K562 (cell line): ENCODE measurements around the gene SH3RF1. TPM values are rescaled to one million over a fixed set of nuclear protein-coding genes. Genes with fewer than 3 reads are reported as not detected.

Source experiments
- ATAC-seq: fragments of 200-7000 bp; cut with Tn5 transposase; 3 replicates; pipeline ENCODE4 v1.9.1; 2020; ENCODE audit warnings: moderate library complexity
- BruUV-seq: library from RNA; stranded (reverse); fragments of 400-500 nt; replicated peaks from 2 replicates; lab custom pipeline; 2021; lab: Mats Ljungman, UMichigan
- CTCF ChIA-PET: fragments of 300-600 bp; formaldehyde crosslinking; extraction: SDS; loops from one replicate; lab custom pipeline; 2021; ENCODE audit warnings: low intra/inter-chr PET ratio; lab: Yijun Ruan, JAX
- POLR2A ChIA-PET: fragments of 300-600, 350-650 bp; sonication (Branson Sonifier 250); formaldehyde crosslinking; extraction: SDS; loops from one replicate; lab custom pipeline; 2021; ENCODE audit warnings: antibody characterized with exemption, inconsistent platforms; lab: Yijun Ruan, JAX
- DNase-seq, 4 experiments: peaks; one replicate each; pipeline versions ENCODE4 v3.0.0 to v3.0.0-alpha.2; 2011 to 2018; ENCODE audit warnings: low spot score in 3 of 4, mixed read lengths in 3 of 4; ENCODE audit errors: extremely low read depth in 1 of 4
- FAIRE-seq: peaks from 2 replicates; lab custom pipeline; 2011; peaks lifted over from hg19 to GRCh38; lab: Jason Lieb, UNC
- H2AFZ ChIP-seq: 2 replicates; pipeline ENCODE4 v1.6.0; 2011; ENCODE audit warnings: low read depth, low read length, control low read depth, inconsistent platforms
- H3K27ac ChIP-seq: fragments of 200-600 bp; 3 replicates; pipeline ENCODE4 v1.8.0; 2011; ENCODE audit warnings: low read depth, mild to moderate bottlenecking, control low read depth, inconsistent platforms, low read length, moderate library complexity, mixed read lengths; ENCODE audit errors: extremely low read depth
- H3K27me3 ChIP-seq, 2 experiments: fragments of 300-600 bp in 1 of 2; 2 replicates in 1 of 2; 3 replicates in 1 of 2; pipeline versions ENCODE4 v1.6.0 to v1.8.0; 2011; ENCODE audit warnings: inconsistent platforms in 2 of 2, low read length in 2 of 2, mild to moderate bottlenecking in 1 of 2, mixed read lengths in 1 of 2, moderate library complexity in 1 of 2; ENCODE audit not compliant: control insufficient read depth in 2 of 2, insufficient read depth in 2 of 2
- H3K36me3 ChIP-seq: fragments of 300-600 bp; 3 replicates; pipeline ENCODE4 v1.8.0; 2011; ENCODE audit warnings: mild to moderate bottlenecking, low read length, inconsistent platforms; ENCODE audit not compliant: control insufficient read depth, insufficient read depth
- H3K4me1 ChIP-seq, 2 experiments: fragments of 200-600 bp in 1 of 2; replicated peaks in 1 of 2; 2 replicates in 1 of 2; 3 replicates in 1 of 2; pipeline versions ENCODE4 v1.5.1 to v1.8.0; 2011; ENCODE audit warnings: inconsistent platforms in 2 of 2, low read length in 2 of 2, mild to moderate bottlenecking in 1 of 2, mixed read lengths in 1 of 2, moderate library complexity in 1 of 2; ENCODE audit not compliant: control insufficient read depth in 2 of 2, insufficient read depth in 2 of 2
- H3K4me2 ChIP-seq: 2 replicates; pipeline ENCODE4 v1.6.1; 2011; ENCODE audit warnings: low read length, control low read depth, inconsistent platforms, mixed read lengths; ENCODE audit not compliant: insufficient read depth
- H3K4me3 ChIP-seq: fragments of 200-600 bp; sonication (generic), shearing (Covaris generic); 2 replicates; pipeline ENCODE4 v1.5.1; 2016; ENCODE audit warnings: control low read depth, inconsistent platforms
- H3K79me2 ChIP-seq: fragments of 200-600 bp; 3 replicates; pipeline ENCODE4 v1.8.0; 2011; ENCODE audit warnings: low read length, inconsistent platforms; ENCODE audit not compliant: control insufficient read depth, insufficient read depth
- H3K9ac ChIP-seq, 2 experiments: 2 replicates each; pipeline versions ENCODE4 v1.6.0 to v1.6.1; 2011; ENCODE audit warnings: low read depth in 2 of 2, low read length in 2 of 2, control low read depth in 1 of 2, inconsistent platforms in 1 of 2, mild to moderate bottlenecking in 1 of 2, mixed read lengths in 1 of 2; ENCODE audit not compliant: insufficient read depth in 1 of 2
- H3K9me1 ChIP-seq: one replicate; pipeline ENCODE4 v1.6.0; 2011; ENCODE audit warnings: inconsistent platforms, mild to moderate bottlenecking, low read length, moderate library complexity; ENCODE audit not compliant: control insufficient read depth, insufficient read depth
- H3K9me3 ChIP-seq: replicated peaks from 2 replicates; pipeline ENCODE4 v1.5.1; 2011; ENCODE audit warnings: low read depth, low read length, inconsistent platforms; ENCODE audit not compliant: control insufficient read depth, insufficient read depth
- H4K20me1 ChIP-seq: replicated peaks from 2 replicates; pipeline ENCODE4 v1.6.1; 2011; ENCODE audit warnings: low read length, inconsistent platforms, mixed read lengths; ENCODE audit not compliant: control insufficient read depth, insufficient read depth
- ARNT ChIP-seq, 2 experiments: fragments of 450-650 bp; IDR thresholded peaks; 2 replicates each; pipeline ENCODE4 v1.6.1; 2016; ENCODE audit warnings: mild to moderate bottlenecking in 1 of 2
- CC2D1A ChIP-seq: fragments of 450-650 bp; IDR thresholded peaks from 2 replicates; pipeline ENCODE4 v1.6.1; 2017; ENCODE audit warnings: mild to moderate bottlenecking
- ELF4 ChIP-seq: fragments of 450-650 bp; formaldehyde crosslinking; IDR thresholded peaks from 2 replicates; pipeline ENCODE4 v1.4.0; 2022; ENCODE audit warnings: missing genetic modification characterization
- HSF4 ChIP-seq: fragments of 250-450 bp; sonication (Bioruptor Pico); IDR thresholded peaks from 2 replicates; pipeline ENCODE4 v2.1.2; 2022; ENCODE audit warnings: mild to moderate bottlenecking, moderate library complexity, borderline replicate concordance
- KAT7 ChIP-seq: sonication (generic); formaldehyde crosslinking; IDR thresholded peaks from 2 replicates; pipeline ENCODE4 v1.8.0; 2022; ENCODE audit warnings: missing genetic modification reagents, mild to moderate bottlenecking, borderline replicate concordance
- KDM2B ChIP-seq: fragments of 250-450 bp; sonication (Bioruptor Pico); IDR thresholded peaks from 2 replicates; pipeline ENCODE4 v1.8.0; 2021; ENCODE audit warnings: mild to moderate bottlenecking, moderate library complexity
- POLR3G ChIP-seq: IDR thresholded peaks from 2 replicates; pipeline ENCODE4 v1.6.1; 2011; ENCODE audit not compliant: insufficient read length, insufficient replicate concordance; ENCODE audit errors: extremely low read depth
- SETDB1 ChIP-seq: IDR thresholded peaks from one replicate; pipeline ENCODE4 v1.6.1; 2012; ENCODE audit warnings: low read length, control low read depth, inconsistent platforms
- THAP12 ChIP-seq: fragments of 250-450 bp; sonication (Bioruptor Pico); IDR thresholded peaks from 2 replicates; pipeline ENCODE4 v1.9.0; 2021; ENCODE audit warnings: mild to moderate bottlenecking, inconsistent platforms
- XRCC5 ChIP-seq: fragments of 200-400 bp; formaldehyde crosslinking; IDR thresholded peaks from 2 replicates; pipeline ENCODE4 v1.6.1; 2017; ENCODE audit warnings: low read depth, mild to moderate bottlenecking, low read length
- ZBED1 ChIP-seq: IDR thresholded peaks from 2 replicates; pipeline ENCODE4 v1.6.1; 2014
- ZEB2 ChIP-seq: fragments of 450-650 bp; IDR thresholded peaks from 2 replicates; pipeline ENCODE4 v1.6.1; 2016
- ZNF707 ChIP-seq: fragments of 250-450 bp; sonication (Bioruptor Pico); conservative IDR thresholded peaks from 2 replicates; pipeline ENCODE4 v1.8.0; 2022; ENCODE audit warnings: inconsistent platforms, mild to moderate bottlenecking, moderate library complexity
- WGBS: fragments of 100-300 bp; shearing (Covaris generic); methylation state at CpG from one replicate; pipeline ENCODE4 v1.1.6; 2016; ENCODE audit warnings: low coverage, mixed read lengths; ENCODE audit not compliant: insufficient coverage; ENCODE audit errors: missing lambda C conversion rate; 5-methylcytosine and 5-hydroxymethylcytosine counted together
- in situ Hi-C: fragments of 300-500 bp; cut with MboI; formaldehyde crosslinking; loops from 4 replicates; pipeline ENCODE4 v1.15.0; 2018; ENCODE audit warnings: inconsistent platforms, mixed read lengths
- intact Hi-C: fragments of 100-400 bp; cut with micrococcal nuclease; formaldehyde crosslinking; loops from 2 replicates; pipeline ENCODE4 v1.14.2; 2022
- polyA plus RNA-seq, 8 experiments: library from polyadenylated mRNA; depleted of rRNA in 4 of 8; stranded (reverse) in 5 of 8; unstranded in 3 of 8; fragments of >200 nt; fragmentation: Nextera tagmentation in 2 of 8; fragmentation: Illumina TruSeq in 1 of 8; extraction: Ambion mirVana in 2 of 8; extraction: Trizol in 1 of 8; gene quantifications; 2 replicates each; pipeline versions ENCODE4 v1.2.1 to v1.2.3, GENCODE V29; 2011 to 2014; ENCODE audit warnings: inconsistent platforms in 1 of 8, missing spikeins in 1 of 8
- total RNA-seq, 7 experiments: library from RNA; depleted of rRNA in 6 of 7; stranded (reverse); fragments of >200 nt in 6 of 7; fragmentation: Illumina TruSeq in 2 of 7; extraction: Trizol in 2 of 7; gene quantifications; 2 replicates each; pipeline versions ENCODE4 v1.2.1 to v1.2.3, GENCODE V29; 2011 to 2021; ENCODE audit warnings: low replicate concordance in 1 of 7
- TF ChIP-seq, protein P1 (sequence below): sonication (generic); formaldehyde crosslinking; IDR thresholded peaks from 2 replicates; pipeline ENCODE4 v1.8.1; 2022; ENCODE audit warnings: missing genetic modification reagents
- TF ChIP-seq, protein P2 (sequence below): fragments of 450-650 bp; formaldehyde crosslinking; IDR thresholded peaks from 2 replicates; pipeline ENCODE4 v1.4.0; 2020; ENCODE audit warnings: mild to moderate bottlenecking

The SH3RF1 gene
- total and polyA plus RNA-seq, 9 of the 15 experiments (the other 6 are each of a cell fraction or from before 2014, with no cell fraction given): 0.04 to 0.16 (median 0.11) TPM; not detected in 6

DNA sequence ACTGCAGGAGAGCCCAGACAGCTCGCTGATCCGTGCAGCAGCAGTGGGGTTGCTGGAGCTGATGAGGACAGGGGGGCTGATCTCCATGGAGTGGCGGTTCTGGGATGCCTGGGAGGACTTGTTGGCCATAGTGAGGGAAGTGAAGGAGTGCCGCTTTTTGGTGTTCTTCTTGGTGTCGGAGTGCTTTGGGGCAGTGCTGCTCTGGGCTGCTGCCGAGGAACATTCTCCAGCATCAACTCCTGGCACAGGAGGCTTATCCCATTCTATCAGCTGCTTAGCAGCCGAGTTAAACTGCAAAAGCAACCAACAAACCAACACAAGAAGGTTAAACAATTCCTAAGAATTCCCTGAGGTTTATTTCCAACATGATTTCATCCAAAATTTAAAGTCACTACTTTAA is 134.4 kb downstream of the SH3RF1 start (continued):
- TF ChIP-seq SETDB1: no peak

DNA sequence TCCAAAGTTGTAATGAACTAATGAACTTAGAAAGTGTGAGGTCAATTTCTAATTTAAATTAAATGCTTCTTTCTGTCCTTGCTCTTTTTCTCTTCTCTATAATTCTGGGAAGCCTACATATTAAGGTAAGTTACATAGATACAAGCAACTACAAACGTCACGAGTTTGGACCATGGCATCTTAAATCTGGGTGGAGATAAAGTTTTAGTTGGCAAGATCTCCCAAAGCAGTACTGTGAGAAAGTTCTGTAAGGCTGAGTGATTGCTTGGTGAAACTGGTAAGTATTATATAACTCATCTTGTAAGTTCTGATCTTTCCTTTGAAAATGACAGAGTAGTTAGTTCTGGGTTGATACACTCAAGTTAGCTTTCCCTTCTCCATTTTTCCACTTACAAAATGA is 135.0 kb downstream of the SH3RF1 start:
- TF ChIP-seq KAT7 (no peak), ZEB2 (no peak), ELF4 (CRISPR knock-in tag) (no peak), ZNF707 (CRISPR knock-in tag) (no peak), KDM2B (CRISPR knock-in tag) (no peak), HSF4 (CRISPR knock-in tag) (no peak), XRCC5 (no peak), THAP12 (no peak), ARNT (IDR thresholded peaks at IDR 0.05) (no peak), ZBED1 (no peak), POLR3G (no peak), CC2D1A (no peak)
- TF ChIP-seq, protein P1, sequence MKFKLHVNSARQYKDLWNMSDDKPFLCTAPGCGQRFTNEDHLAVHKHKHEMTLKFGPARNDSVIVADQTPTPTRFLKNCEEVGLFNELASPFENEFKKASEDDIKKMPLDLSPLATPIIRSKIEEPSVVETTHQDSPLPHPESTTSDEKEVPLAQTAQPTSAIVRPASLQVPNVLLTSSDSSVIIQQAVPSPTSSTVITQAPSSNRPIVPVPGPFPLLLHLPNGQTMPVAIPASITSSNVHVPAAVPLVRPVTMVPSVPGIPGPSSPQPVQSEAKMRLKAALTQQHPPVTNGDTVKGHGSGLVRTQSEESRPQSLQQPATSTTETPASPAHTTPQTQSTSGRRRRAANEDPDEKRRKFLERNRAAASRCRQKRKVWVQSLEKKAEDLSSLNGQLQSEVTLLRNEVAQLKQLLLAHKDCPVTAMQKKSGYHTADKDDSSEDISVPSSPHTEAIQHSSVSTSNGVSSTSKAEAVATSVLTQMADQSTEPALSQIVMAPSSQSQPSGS (CRISPR knock-in tag): no peak
- TF ChIP-seq, protein P2, sequence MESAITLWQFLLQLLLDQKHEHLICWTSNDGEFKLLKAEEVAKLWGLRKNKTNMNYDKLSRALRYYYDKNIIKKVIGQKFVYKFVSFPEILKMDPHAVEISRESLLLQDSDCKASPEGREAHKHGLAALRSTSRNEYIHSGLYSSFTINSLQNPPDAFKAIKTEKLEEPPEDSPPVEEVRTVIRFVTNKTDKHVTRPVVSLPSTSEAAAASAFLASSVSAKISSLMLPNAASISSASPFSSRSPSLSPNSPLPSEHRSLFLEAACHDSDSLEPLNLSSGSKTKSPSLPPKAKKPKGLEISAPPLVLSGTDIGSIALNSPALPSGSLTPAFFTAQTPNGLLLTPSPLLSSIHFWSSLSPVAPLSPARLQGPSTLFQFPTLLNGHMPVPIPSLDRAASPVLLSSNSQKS: no peak
- no peak overlapping the region for H2AFZ ChIP-seq
- H3K27ac ChIP-seq: no peak overlapping the region
- no TSS peak for BruUV-seq
- H3K4me1 ChIP-seq: no peaks in the 10 kb centered on the region
- intact Hi-C loops: no loop called here
- H3K27me3 ChIP-seq: no peaks in the 10 kb centered on the region
- FAIRE-seq (no peak), DNase-seq (no peak), ATAC-seq (no peak)
- ChIA-PET POLR2A (no interaction called here), CTCF (no interaction called here)
- no peaks in the 10 kb centered on the region for H3K9me1 ChIP-seq
- no peaks in the 10 kb centered on the region for H3K9me3 ChIP-seq
- no peak overlapping the region for H3K4me2 ChIP-seq
- in situ Hi-C loops: no loop called here
- H3K9ac ChIP-seq: no peak overlapping the region
- WGBS: 0% methylated on average over 2 of the region's 2 CpGs
- no peaks in the 10 kb centered on the region for H4K20me1 ChIP-seq
- no peaks in the 10 kb centered on the region for H3K36me3 ChIP-seq
- H3K79me2 ChIP-seq: no peaks in the 10 kb centered on the region
- no peak overlapping the region for H3K4me3 ChIP-seq
